ENCODE results near the gene ASB6. TPM values are rescaled to one million over a fixed set of nuclear protein-coding genes. Genes with fewer than 3 reads are reported as not detected.
A peak's percentile ranks its signal among the peaks of the same experiment; 100 is the strongest.

Gene ASB6
- total and polyA plus RNA-seq, 2 experiments from 2014 or later: 8.8 to 19.8 TPM

GRCh38 chr9:129626079-129626624 lies 15.8 kb downstream of the ASB6 start, which contains the start of gene NTMT1 (continued):
- TF ChIP-seq ZNF331 (CRISPR knock-in tag; IDR thresholded peaks at IDR 0.05; ENCODE audit: low read depth): no peak
- peak; percentile 98 for TF ChIP-seq POLR2AphosphoS5 (IDR thresholded peaks at IDR 0.05; ENCODE audit: low read depth)
- TF ChIP-seq CREB1 (CRISPR knock-in tag; IDR thresholded peaks at IDR 0.05; ENCODE audit: low read depth): peak; percentile 92
- TF ChIP-seq NANOG (IDR thresholded peaks at IDR 0.05; ENCODE audit: borderline replicate concordance): no peak
- TF ChIP-seq ETS1 (IDR thresholded peaks at IDR 0.05): peak; percentile 64

- Histone ChIP-seq H4K20me1 (replicated peaks; ENCODE audit: insufficient read depth) (peaks cover 32% of the 10 kb centered on the region), H3K27ac (ENCODE audit: low read depth) (no peak overlapping the region), H3K27me3 (ENCODE audit: insufficient read depth) (peaks cover 27% of the 10 kb centered on the region), H3F3A (replicated peaks; ENCODE audit: low read depth) (0 out of 2 replicates have a peak, but pooled peaks cover 9% of the 10 kb centered on the region), H3K4me1 (ENCODE audit: insufficient read depth) (peaks cover 33% of the 10 kb centered on the region), H3K79me2 (replicated peaks; ENCODE audit: insufficient read depth) (peaks cover 39% of the 10 kb centered on the region), H3K36me3 (ENCODE audit: insufficient read depth) (no peaks in the 10 kb centered on the region), H2AFZ (no peak overlapping the region), H3K4me2 (peak overlapping the region; percentile 100), H3K4me3 (peak overlapping the region; percentile 98; the same call in 1 of the 2 replicates), H3K9me2 (ENCODE audit: insufficient read depth) (no peaks in the 10 kb centered on the region)
- ATAC-seq (peak; percentile 7; the same call in 2 of the 3 replicates), DNase-seq (ENCODE audit: low spot score) (no peak)
- peaks cover 44% of the 10 kb centered on the region for H3K4me1 Mint-ChIP-seq
- no peak overlapping the region for H3K27ac Mint-ChIP-seq
- H3K4me3 Mint-ChIP-seq: peak overlapping the region; percentile 55; the same call in 2 of the 3 replicates
- H3K9me3 Mint-ChIP-seq: no peaks in the 10 kb centered on the region
- peaks cover 26% of the 10 kb centered on the region for H3K27me3 Mint-ChIP-seq (ENCODE audit: insufficient read depth, low read depth, poor library complexity)
- H3K36me3 Mint-ChIP-seq (ENCODE audit: low read depth): peaks cover 12% of the 10 kb centered on the region
- TF ChIP-seq POLR2AphosphoS5 (IDR thresholded peaks at IDR 0.05; ENCODE audit: low read depth) (no peak), ZNF462 (CRISPR knock-in tag; IDR thresholded peaks at IDR 0.05) (no peak), ZNF114 (CRISPR knock-in tag; IDR thresholded peaks at IDR 0.05) (no peak)
These were observed 17.0 kb downstream of the ASB6 start for GRCh38 chr9:129624947-129625346.
